WTC11 (cell line): ENCODE results near the gene DNAH7. TPM values are rescaled to one million over a fixed set of nuclear protein-coding genes. Genes with fewer than 3 reads are reported as not detected.

ENCODE experiments used
- ATAC-seq: fragments of 200-7000 bp; cut with Tn5 transposase; 2 replicates; pipeline ENCODE4 v1.10.0; 2021; ENCODE audit warnings: mild to moderate bottlenecking, moderate library complexity
- CTCF ChIA-PET: fragments of 300-600 bp; sonication (Branson Sonifier 250); formaldehyde crosslinking; loops from one replicate; lab custom pipeline; 2021; ENCODE audit warnings: antibody characterized with exemption; lab: Charles Lee
- POLR2A ChIA-PET: fragments of 350-600 bp; sonication (Branson Sonifier 250); formaldehyde crosslinking; loops from one replicate; lab custom pipeline; 2021; ENCODE audit warnings: antibody characterized with exemption; lab: Charles Lee
- DNase-seq: peaks from one replicate; pipeline ENCODE4 v3.0.0; 2021; ENCODE audit warnings: low spot score
- H3K27ac Mint-ChIP-seq: 2 replicates; pipeline ENCODE4 v1.8.0; 2021; ENCODE audit warnings: mixed read lengths
- H3K27me3 Mint-ChIP-seq: 2 replicates; pipeline ENCODE4 v1.8.0; 2021; ENCODE audit warnings: low read depth, mild to moderate bottlenecking, moderate library complexity, mixed read lengths
- H3K36me3 Mint-ChIP-seq: 2 replicates; pipeline ENCODE4 v1.8.0; 2021; ENCODE audit warnings: mixed read lengths
- H3K4me1 Mint-ChIP-seq: 2 replicates; pipeline ENCODE4 v1.8.0; 2022; ENCODE audit warnings: mixed read lengths
- H3K4me3 Mint-ChIP-seq: 2 replicates; pipeline ENCODE4 v1.8.0; 2021; ENCODE audit warnings: mild to moderate bottlenecking, moderate library complexity, mixed read lengths
- H3K9me3 Mint-ChIP-seq: 2 replicates; pipeline ENCODE4 v1.8.0; 2021; ENCODE audit warnings: mixed read lengths
- ATF2 ChIP-seq: sonication (generic); formaldehyde crosslinking; IDR thresholded peaks from 2 replicates; pipeline ENCODE4 v1.8.1; 2022; ENCODE audit warnings: low read depth, missing genetic modification reagents, borderline replicate concordance
- ATF6 ChIP-seq: sonication (generic); formaldehyde crosslinking; IDR thresholded peaks from 2 replicates; pipeline ENCODE4 v1.8.1; 2023; ENCODE audit warnings: mild to moderate bottlenecking, missing genetic modification reagents
- CREM ChIP-seq: sonication (generic); formaldehyde crosslinking; IDR thresholded peaks from 2 replicates; pipeline ENCODE4 v1.8.1; 2022; ENCODE audit warnings: mild to moderate bottlenecking, missing genetic modification reagents, moderate library complexity
- E2F1 ChIP-seq: sonication (generic); formaldehyde crosslinking; IDR thresholded peaks from 2 replicates; pipeline ENCODE4 v1.8.0; 2022; ENCODE audit warnings: mild to moderate bottlenecking, missing genetic modification reagents
- E2F4 ChIP-seq: sonication (generic); formaldehyde crosslinking; IDR thresholded peaks from 2 replicates; pipeline ENCODE4 v1.8.1; 2022; ENCODE audit warnings: low read depth, mild to moderate bottlenecking, moderate library complexity, missing genetic modification reagents, borderline replicate concordance
- ELF4 ChIP-seq: sonication (generic); formaldehyde crosslinking; IDR thresholded peaks from 2 replicates; pipeline ENCODE4 v1.8.1; 2022; ENCODE audit warnings: low read depth, mild to moderate bottlenecking, moderate library complexity, missing genetic modification reagents
- ETV6 ChIP-seq: sonication (generic); formaldehyde crosslinking; IDR thresholded peaks from 2 replicates; pipeline ENCODE4 v1.8.1; 2022; ENCODE audit warnings: mild to moderate bottlenecking, missing genetic modification reagents
- GRHL2 ChIP-seq: fragments of 250-450 bp; sonication (Bioruptor Pico); IDR thresholded peaks from 2 replicates; pipeline ENCODE4 v1.8.0; 2022; ENCODE audit warnings: mild to moderate bottlenecking, moderate library complexity; ENCODE audit not compliant: insufficient replicate concordance, severe bottlenecking
- MAX ChIP-seq: sonication (generic); formaldehyde crosslinking; IDR thresholded peaks from 2 replicates; pipeline ENCODE4 v1.8.0; 2022; ENCODE audit warnings: mild to moderate bottlenecking, missing genetic modification reagents
- MLX ChIP-seq: sonication (generic); formaldehyde crosslinking; IDR thresholded peaks from 2 replicates; pipeline ENCODE4 v1.8.1; 2023; ENCODE audit warnings: mild to moderate bottlenecking, missing genetic modification reagents, moderate library complexity
- MYBL2 ChIP-seq: sonication (generic); formaldehyde crosslinking; IDR thresholded peaks from 2 replicates; pipeline ENCODE4 v1.8.1; 2023; ENCODE audit warnings: mild to moderate bottlenecking, moderate library complexity, missing genetic modification reagents
- PREB ChIP-seq: sonication (generic); formaldehyde crosslinking; IDR thresholded peaks from 2 replicates; pipeline ENCODE4 v1.8.1; 2022; ENCODE audit warnings: mild to moderate bottlenecking, missing genetic modification reagents, moderate library complexity, borderline replicate concordance
- PRRX2 ChIP-seq: fragments of 250-450 bp; sonication (Bioruptor Pico); IDR thresholded peaks from 2 replicates; pipeline ENCODE4 v1.8.0; 2021; ENCODE audit warnings: mild to moderate bottlenecking
- RELA ChIP-seq: sonication (generic); formaldehyde crosslinking; IDR thresholded peaks from 2 replicates; pipeline ENCODE4 v1.8.1; 2022; ENCODE audit warnings: missing genetic modification reagents, mild to moderate bottlenecking, borderline replicate concordance
- RORB ChIP-seq: fragments of 250-450 bp; sonication (Bioruptor Pico); IDR thresholded peaks from 2 replicates; pipeline ENCODE4 v1.9.0; 2021; ENCODE audit warnings: mild to moderate bottlenecking
- TEAD4 ChIP-seq: sonication (generic); formaldehyde crosslinking; IDR thresholded peaks from 2 replicates; pipeline ENCODE4 v1.8.0; 2022; ENCODE audit warnings: mild to moderate bottlenecking, missing genetic modification reagents
- TP53 ChIP-seq: sonication (generic); formaldehyde crosslinking; IDR thresholded peaks from 2 replicates; pipeline ENCODE4 v1.8.1; 2023; ENCODE audit warnings: mild to moderate bottlenecking, missing genetic modification reagents
- ZBTB21 ChIP-seq: sonication (generic); formaldehyde crosslinking; IDR thresholded peaks from 2 replicates; pipeline ENCODE4 v1.8.1; 2023; ENCODE audit warnings: mild to moderate bottlenecking, missing genetic modification reagents, borderline replicate concordance
- ZNF121 ChIP-seq: sonication (generic); formaldehyde crosslinking; IDR thresholded peaks from 2 replicates; pipeline ENCODE4 v1.8.0; 2023; ENCODE audit warnings: missing genetic modification reagents
- ZNF138 ChIP-seq: sonication (generic); formaldehyde crosslinking; conservative IDR thresholded peaks from 2 replicates; pipeline ENCODE4 v1.8.1; 2022; ENCODE audit warnings: mild to moderate bottlenecking, moderate library complexity, missing genetic modification reagents
- ZNF671 ChIP-seq: fragments of 250-450 bp; sonication (Bioruptor Pico); IDR thresholded peaks from 2 replicates; pipeline ENCODE4 v1.8.0; 2021; ENCODE audit warnings: mild to moderate bottlenecking
- ZSCAN18 ChIP-seq: fragments of 250-450 bp; sonication (Bioruptor Pico); IDR thresholded peaks from 2 replicates; pipeline ENCODE4 v2.1.2; 2022; ENCODE audit warnings: mild to moderate bottlenecking, moderate library complexity
- total RNA-seq: library from RNA; stranded (reverse); gene quantifications from 3 replicates; pipeline ENCODE4 v1.2.3, GENCODE V29; 2021

DNAH7 gene
- total RNA-seq, 1 experiment from 2014 or later: 0.04 TPM

GRCh38 chr2:195768431-195768830, 300.2 kb downstream of the DNAH7 start:
- no peak for ATAC-seq
- TF ChIP-seq ETV6 (CRISPR knock-in tag) (no peak), MLX (no peak), E2F4 (CRISPR knock-in tag) (no peak), ZSCAN18 (CRISPR knock-in tag) (no peak), E2F1 (CRISPR knock-in tag) (no peak), ZBTB21 (CRISPR knock-in tag) (no peak), ATF2 (CRISPR knock-in tag) (no peak), MYBL2 (CRISPR knock-in tag) (no peak), ELF4 (CRISPR knock-in tag) (no peak), GRHL2 (CRISPR knock-in tag) (no peak)
- no peak overlapping the region for H3K4me3 Mint-ChIP-seq
- POLR2A ChIA-PET: no interaction called here
- H3K36me3 Mint-ChIP-seq: peaks cover 6% of the 10 kb centered on the region
- no peak for DNase-seq
- peaks cover 27% of the 10 kb centered on the region for H3K9me3 Mint-ChIP-seq
- H3K4me1 Mint-ChIP-seq: no peaks in the 10 kb centered on the region
- CTCF ChIA-PET: no interaction called here
- no peaks in the 10 kb centered on the region for H3K27me3 Mint-ChIP-seq
- H3K27ac Mint-ChIP-seq: no peak overlapping the region

GRCh38 chr2:195766691-195767090, 301.9 kb downstream of the DNAH7 start:
- Mint-ChIP-seq H3K9me3 (peaks cover 34% of the 10 kb centered on the region), H3K27me3 (no peaks in the 10 kb centered on the region), H3K36me3 (peaks cover 6% of the 10 kb centered on the region), H3K4me3 (no peak overlapping the region), H3K27ac (no peak overlapping the region), H3K4me1 (no peaks in the 10 kb centered on the region)
- no peak for TF ChIP-seq PREB (CRISPR knock-in tag)
- no peak for TF ChIP-seq TP53 (CRISPR knock-in tag)
- no peak for TF ChIP-seq ZNF138
- TF ChIP-seq ATF6 (CRISPR knock-in tag): no peak
- no peak for TF ChIP-seq ATF2 (CRISPR knock-in tag)
- no peak for TF ChIP-seq CREM
- no peak for TF ChIP-seq RELA (CRISPR knock-in tag)
- TF ChIP-seq MLX: no peak
- TF ChIP-seq MAX: no peak
- TF ChIP-seq ZNF671 (CRISPR knock-in tag): no peak
- no peak for TF ChIP-seq RORB (CRISPR knock-in tag)
- TF ChIP-seq PRRX2: no peak
- no peak for TF ChIP-seq TEAD4 (CRISPR knock-in tag)
- no peak for TF ChIP-seq ZNF121
- CTCF ChIA-PET: no interaction called here
- DNase-seq (no peak), ATAC-seq (no peak)
- POLR2A ChIA-PET: no interaction called here
